ENCODE results near the gene NCAM2.

The NCAM2 gene

GRCh38 chr21:20997636-20998455 lies at the start of gene NCAM2:
Gene NCAM2 (plus strand): TSS chr21:20998409.
- peak; percentile 52 to 56 for DNase-seq

- no peak for DNase-seq
Observed at GRCh38 chr21:20949884-20950283, 48.3 kb upstream of the NCAM2 start.

- no peak for DNase-seq
Observed at GRCh38 chr21:20965816-20966215, 32.4 kb upstream of the NCAM2 start.

- DNase-seq: no peak
Observed at GRCh38 chr21:20968391-20968790, 29.8 kb upstream of the NCAM2 start.

DNA sequence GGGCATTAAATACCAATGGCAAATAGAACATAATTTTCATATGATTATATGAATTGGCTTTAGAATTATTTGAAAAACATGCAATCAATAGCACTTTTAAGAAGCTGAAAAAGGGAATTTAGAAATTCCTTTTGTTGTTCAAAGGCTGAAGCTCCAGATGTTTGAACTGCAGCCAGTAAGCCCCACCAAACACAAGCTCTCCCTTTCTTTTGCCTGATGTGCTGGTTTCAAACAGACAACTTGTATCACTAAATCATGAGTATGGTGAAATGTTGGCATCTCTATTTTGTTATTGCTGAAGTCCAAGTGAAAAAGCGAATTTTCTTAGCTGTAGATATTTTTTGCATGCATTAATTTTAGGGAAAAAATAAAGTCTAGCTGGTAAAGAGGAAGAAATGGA lies 27.5 kb upstream of the NCAM2 start:
- no peak for DNase-seq

DNA sequence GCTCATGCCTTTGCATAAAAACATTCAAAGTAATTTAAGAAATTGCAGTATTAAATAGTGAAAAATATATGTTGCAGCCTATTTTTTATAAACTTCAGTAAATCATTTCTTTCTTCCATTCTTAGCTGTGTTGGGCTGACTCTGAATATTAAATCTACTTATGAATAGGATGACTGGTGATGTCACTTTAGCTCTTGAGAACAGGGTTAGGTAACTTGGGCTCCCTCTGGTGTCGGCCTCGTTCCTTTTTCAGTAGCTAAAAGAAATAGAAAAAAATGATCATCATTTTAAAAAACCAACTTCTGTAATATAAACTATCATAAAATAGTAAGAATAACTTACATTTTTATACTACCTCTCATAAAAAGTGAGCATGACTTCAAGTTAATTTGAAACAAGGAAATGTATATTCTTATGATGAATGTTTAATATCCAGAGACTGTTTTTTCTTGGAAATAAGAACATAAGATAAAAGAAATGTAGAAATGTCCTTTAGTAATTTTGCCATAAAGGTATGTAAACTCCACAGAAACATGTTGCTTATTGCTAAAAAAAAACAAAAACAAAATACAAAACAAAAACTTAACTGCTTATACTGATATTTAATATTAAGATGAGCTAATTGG lies 26.8 kb upstream of the NCAM2 start:
- DNase-seq: no peak

DNA sequence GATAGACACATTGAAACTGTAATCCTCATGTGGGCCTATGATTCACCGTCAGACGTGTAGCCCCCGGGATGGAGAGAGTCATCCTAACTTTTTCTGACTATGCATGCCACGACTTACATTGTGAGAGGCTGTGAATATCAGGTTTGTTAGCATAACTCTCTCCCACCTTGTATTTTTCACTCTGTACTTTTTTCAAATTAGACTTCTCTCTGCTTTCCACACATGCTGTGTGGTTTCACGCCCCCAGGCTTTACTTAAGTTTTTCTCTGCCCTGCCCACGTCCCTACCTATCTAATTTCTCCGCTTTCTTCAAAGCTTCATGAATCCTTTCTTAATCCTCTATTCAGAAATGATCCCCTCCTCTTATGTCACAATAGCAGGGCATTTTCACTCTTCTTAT lies 3.4 kb upstream of the NCAM2 start:
- no peak for DNase-seq

- no peak for DNase-seq
Observed at GRCh38 chr21:20996421-20997310, 1.5 kb upstream of the NCAM2 start.

GRCh38 chr21:20997311-20997635 lies 936 bp upstream of the NCAM2 start:
- DNase-seq: no peak

DNA sequence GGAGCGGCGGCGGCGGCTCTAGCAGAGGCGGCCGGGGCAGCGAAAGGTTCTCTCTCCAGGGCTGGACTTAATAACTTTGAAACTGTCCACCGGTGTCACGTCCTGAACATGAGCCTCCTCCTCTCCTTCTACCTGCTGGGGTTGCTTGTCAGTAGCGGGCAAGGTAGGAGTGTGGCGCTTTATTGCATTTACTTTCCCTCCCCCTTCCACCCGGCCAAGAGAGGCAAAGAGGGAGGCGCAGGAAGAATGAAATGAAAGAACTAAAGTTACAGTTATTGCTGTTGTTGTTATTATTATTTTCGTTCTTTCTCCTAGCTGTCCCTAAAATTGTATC lies 214 bp downstream of the NCAM2 start:
- peak in 1 of 2 donors; percentile 8 for DNase-seq

DNA sequence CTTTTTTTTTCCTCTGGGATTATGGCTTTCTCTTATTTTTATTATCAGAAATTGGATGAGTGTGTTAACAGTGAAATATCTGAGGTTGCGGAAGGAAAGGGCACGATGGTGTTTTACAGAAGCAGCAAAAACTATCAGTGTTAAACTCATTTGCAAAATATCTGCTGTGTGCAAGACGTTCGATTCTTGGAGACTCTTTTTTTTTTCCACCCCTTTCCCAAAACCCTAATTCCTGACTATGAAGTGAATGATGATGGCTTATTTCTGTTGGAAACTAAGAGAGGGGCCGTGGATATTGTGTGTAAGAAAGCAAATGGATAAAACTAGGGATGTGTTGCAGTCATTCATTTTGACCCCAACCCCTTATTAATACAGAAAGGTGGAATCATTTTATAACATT lies 677 bp downstream of the NCAM2 start:
- DNase-seq: no peak

GRCh38 chr21:20999659-21000058 lies 1.4 kb downstream of the NCAM2 start:
- DNase-seq: peak in 1 of 2 donors; percentile 37

DNA sequence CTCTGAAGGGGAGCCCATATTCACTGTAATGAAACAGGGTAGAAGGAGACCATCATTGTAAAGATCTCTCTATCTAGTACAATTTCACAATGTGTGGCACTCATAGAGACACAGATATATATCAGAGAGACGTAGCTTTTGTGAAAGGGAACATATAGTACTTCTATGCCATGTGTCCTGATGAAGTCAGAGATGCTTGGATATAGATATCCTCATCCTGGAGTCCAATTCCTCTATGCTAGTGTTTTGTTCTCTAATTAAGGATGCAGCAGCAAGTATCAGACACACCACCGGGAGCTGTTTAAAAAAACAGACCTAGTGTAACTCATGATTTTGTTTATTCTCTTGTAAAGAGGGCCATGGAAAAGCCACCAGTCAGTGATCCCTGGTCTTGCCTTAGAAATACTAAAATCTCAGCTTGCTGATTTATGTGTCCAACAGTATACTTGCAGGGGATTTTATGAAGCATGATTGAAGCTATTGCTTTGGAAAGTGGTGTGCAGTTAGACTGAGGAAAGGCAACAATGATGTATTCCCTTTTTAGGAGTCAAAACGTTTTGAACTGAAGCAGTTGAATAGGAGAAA lies 2.5 kb downstream of the NCAM2 start:
- DNase-seq: no peak

- DNase-seq: no peak
Observed at GRCh38 chr21:21001591-21002100, 3.4 kb downstream of the NCAM2 start.

DNA sequence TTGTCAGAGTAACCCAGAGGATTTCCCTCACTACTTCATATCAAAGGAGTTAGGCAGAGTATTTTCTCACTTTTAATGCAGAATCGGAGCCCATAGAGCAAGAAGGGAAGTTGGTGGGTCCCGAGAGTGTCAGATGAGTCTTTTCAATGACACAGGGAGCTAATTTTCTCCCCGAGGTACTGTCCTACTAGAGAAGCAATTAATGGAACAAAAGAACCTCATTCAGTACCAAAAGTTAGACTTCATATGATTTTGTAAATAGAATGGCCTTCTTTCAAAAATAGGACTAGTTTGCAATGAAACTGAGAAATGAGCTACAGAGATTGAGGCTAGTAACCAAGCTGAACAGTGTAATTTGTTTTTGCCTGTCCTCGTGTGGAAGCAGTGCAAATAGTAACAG lies 3.9 kb downstream of the NCAM2 start:
- DNase-seq: no peak

DNA sequence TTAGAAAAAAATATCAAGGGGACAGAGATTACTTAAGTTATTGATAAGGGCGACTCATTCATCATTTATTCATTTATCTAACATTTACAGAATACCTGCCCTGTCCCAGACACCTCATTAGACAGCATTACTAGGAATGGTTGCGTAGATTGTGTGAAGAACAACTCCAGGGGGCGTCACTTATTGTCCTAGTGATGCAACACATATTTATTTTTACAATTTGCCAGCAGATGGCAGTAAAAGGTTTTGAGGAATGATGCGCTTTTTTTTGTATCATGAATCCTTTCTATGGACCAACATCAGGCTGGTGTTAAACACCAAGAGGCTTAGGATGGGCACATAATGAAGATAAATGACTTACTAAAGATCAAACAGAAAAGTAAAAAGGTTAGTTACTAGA lies 5.5 kb downstream of the NCAM2 start:
- no peak for DNase-seq

- DNase-seq: no peak
Observed at GRCh38 chr21:21007606-21008005, 9.4 kb downstream of the NCAM2 start.

DNA sequence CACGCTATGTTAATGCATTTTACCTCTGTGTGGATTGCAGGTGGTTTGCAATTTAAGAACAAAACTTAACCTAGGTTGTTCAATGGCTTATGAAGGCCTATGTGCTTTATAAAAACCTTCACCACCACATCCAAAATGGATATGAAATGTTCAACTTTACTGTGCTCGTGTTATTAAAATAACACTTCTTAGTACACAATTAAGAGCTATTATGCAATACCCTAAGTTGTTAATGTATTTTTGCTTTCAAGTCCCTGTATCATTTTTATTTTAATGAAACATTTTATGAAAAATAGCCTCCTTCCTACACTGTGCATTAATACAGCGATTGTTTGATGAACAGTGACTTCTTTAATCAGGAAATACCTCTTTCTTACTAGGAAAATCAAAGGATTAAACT lies 12.0 kb downstream of the NCAM2 start:
- no peak for DNase-seq

- no peak for DNase-seq
Observed at GRCh38 chr21:21010698-21011097, 12.5 kb downstream of the NCAM2 start.

DNA sequence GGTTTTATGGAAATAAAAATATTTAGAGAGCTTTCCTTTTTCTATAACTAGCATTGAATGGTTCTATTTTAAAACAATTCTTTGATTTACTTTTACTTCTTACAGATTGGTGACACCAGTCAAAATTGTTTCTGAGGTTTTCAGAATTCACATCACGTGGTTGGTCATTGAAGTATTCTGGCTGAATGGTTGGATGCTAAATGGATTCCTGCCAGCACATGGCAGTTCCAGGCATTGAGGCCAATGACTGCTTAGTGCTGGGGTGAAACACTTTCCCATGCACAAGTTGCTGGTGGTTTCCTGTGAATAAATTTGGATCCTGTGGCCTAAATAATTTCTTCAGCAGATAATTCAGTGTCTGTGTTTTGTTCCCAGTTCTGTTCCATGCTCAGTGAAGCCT lies 20.6 kb downstream of the NCAM2 start:
- no peak for DNase-seq

DNA sequence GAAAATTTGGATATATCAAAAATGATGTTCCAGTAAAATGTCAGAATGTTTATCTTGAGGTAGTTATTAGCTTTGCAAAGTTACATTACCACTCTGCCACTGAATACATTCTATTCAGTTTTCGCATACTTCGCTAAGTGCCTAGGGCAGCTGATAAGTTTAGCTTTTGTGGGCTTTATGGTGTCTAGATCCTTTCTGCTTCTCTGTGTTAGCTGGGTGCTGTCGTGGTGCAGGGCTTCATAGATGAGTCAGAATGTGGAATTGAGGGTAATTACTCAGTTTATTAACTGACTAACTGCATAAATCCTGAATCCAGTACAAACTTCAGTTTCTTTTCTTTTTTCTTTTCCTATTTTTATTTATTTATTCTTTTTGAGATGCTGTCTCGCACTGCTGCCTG lies 21.5 kb downstream of the NCAM2 start:
- no peak for DNase-seq

GRCh38 chr21:21025742-21026141 lies 27.5 kb downstream of the NCAM2 start:
- no peak for DNase-seq

DNA sequence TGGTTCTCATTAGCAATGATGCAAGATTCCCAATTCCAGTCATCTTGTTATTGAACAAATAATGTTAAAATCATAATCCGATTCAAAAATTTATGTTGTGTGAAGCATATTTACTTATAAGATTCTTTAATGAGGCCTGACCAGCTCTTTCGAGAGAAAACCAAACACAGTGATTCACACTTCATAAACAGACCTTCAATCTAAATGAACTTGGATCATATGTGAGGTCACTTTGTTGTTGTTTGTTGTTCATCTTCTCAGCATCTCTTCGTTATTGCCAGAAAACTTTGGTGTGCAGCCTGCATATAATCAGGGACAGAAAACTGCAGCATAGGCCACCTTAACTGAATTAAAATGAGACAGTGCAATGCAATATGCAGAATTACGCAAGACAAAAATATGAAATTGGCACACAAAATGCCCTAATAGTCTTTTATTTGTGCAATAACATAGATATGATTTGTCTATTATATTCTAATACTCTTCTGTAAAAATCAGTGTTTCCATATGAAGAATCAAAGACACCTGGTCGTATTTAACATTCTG lies 30.1 kb downstream of the NCAM2 start:
- no peak for DNase-seq

Measured in activated CD4-positive, alpha-beta T cell treated with anti-CD3 and anti-CD28 coated beads for 4 hours (primary cell).